ENCODE data around the gene DOK7. TPM values are rescaled to one million over a fixed set of nuclear protein-coding genes. Genes with fewer than 3 reads are reported as not detected.

Gene DOK7
- total and polyA plus RNA-seq, 2 donors (not counting 3 experiments of a cell fraction or from before 2014, with no cell fraction given), result not detected

GRCh38 chr4:3493720-3494461 lies 30.8 kb downstream of the DOK7 start:
- Histone ChIP-seq H3K4me3 (replicated peaks in 1 of 3; ENCODE audit: insufficient read depth in 1 of 3, low read depth in 1 of 3, low read length in 3 of 3) (no peak overlapping the region), H3K4me1 (ENCODE audit: control insufficient read depth, extremely low read depth, insufficient read depth, low read length) (no peaks in the 10 kb centered on the region), H3K36me3 (ENCODE audit: control insufficient read depth in 2 of 2, extremely low read depth in 1 of 2, insufficient read depth in 2 of 2, low read length in 2 of 2) (no peaks in the 10 kb centered on the region), H3K9me1 (replicated peaks; ENCODE audit: control insufficient read depth, extremely low read depth, insufficient read depth, low read length) (no peaks in the 10 kb centered on the region), H3K9ac (replicated peaks; ENCODE audit: extremely low read depth, insufficient read depth, low read length) (no peak overlapping the region), H3K27me3 (ENCODE audit: control insufficient read depth in 2 of 2, insufficient read depth in 2 of 2, low read length in 2 of 2) (peaks cover 2 to 7% of the 10 kb centered on the region in 2 experiments), H3K4me2 (ENCODE audit: insufficient read depth, low read length) (no peak overlapping the region), H3K27ac (ENCODE audit: insufficient read depth, low read depth, low read length) (no peak overlapping the region), H4K20me1 (replicated peaks; ENCODE audit: control insufficient read depth, extremely low read depth, insufficient read depth, low read length) (no peaks in the 10 kb centered on the region), H3K9me3 (replicated peaks; ENCODE audit: control insufficient read depth, insufficient read depth, low read length) (no peaks in the 10 kb centered on the region), H3K79me2 (ENCODE audit: control insufficient read depth, insufficient read depth, low read length) (no peaks in the 10 kb centered on the region), H2AFZ (ENCODE audit: low read depth, low read length) (no peak overlapping the region)
- FAIRE-seq (no peak), DNase-seq (ENCODE audit: low read depth, low spot score) (no peak)
- intact Hi-C loops (cut with micrococcal nuclease) (no loop called here), dilution Hi-C loops (cut with MboI; ENCODE audit: extremely low pct_ligation_motif_present, low sequenced_read_pairs) (no loop called here)
- TF ChIP-seq MYC (IDR thresholded peaks at IDR 0.05; ENCODE audit: low read depth, low read length), result no peak
- TF ChIP-seq GATA2 (IDR thresholded peaks at IDR 0.05; ENCODE audit: insufficient read depth, insufficient read length, low read depth, low read length), result no peak
- no peak for TF ChIP-seq POLR2A (IDR thresholded peaks at IDR 0.05; ENCODE audit: low read depth, low read length)
- TF ChIP-seq POLR2AphosphoS5 (IDR thresholded peaks at IDR 0.05; ENCODE audit: insufficient read depth, low read depth, low read length), result no peak
- no peak for TF ChIP-seq EZH2 (IDR thresholded peaks at IDR 0.05; ENCODE audit: borderline replicate concordance, low read depth, low read length, severe bottlenecking)
- TF ChIP-seq CTCF (IDR thresholded peaks at IDR 0.05; ENCODE audit: extremely low read depth in 1 of 2, insufficient read depth in 1 of 2, low read depth in 1 of 2, low read length in 2 of 2), result no peak
- no peak for TF ChIP-seq FOS (IDR thresholded peaks at IDR 0.05; ENCODE audit: borderline replicate concordance, insufficient read depth, low read length)
- no peak for TF ChIP-seq JUN (IDR thresholded peaks at IDR 0.05; ENCODE audit: borderline replicate concordance, insufficient read depth, insufficient read length, low read depth)
- TF ChIP-seq, protein P1, sequence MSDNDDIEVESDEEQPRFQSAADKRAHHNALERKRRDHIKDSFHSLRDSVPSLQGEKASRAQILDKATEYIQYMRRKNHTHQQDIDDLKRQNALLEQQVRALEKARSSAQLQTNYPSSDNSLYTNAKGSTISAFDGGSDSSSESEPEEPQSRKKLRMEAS (IDR thresholded peaks at IDR 0.05; ENCODE audit: insufficient read depth, insufficient read length), result no peak
- CTCF ChIA-PET, result interaction anchor here (1.5 kb wide), 1 partner anchor 13 kb away, joined by 15 read pairs; no protein-coding TSS in a partner anchor
- POLR2A ChIA-PET, result no interaction called here
- no TSS peak for BruUV-seq (replicated peaks)

Measured in endothelial cell of umbilical vein (primary cell).